GM11168 (cell line): ENCODE results near the gene TUSC7.

ENCODE experiments used
- in situ Hi-C: fragments of 300-500 bp; cut with MboI; formaldehyde crosslinking; loops from one replicate; pipeline ENCODE4 v1.12.0; 2022; ENCODE audit warnings: low sequenced_read_pairs; ENCODE audit not compliant: unreplicated experiment

The TUSC7 gene

GRCh38 chr3:116759316-116759715 is 49.7 kb downstream of the TUSC7 start:
- in situ Hi-C loops: loop anchor here (25.0 kb wide), 1 partner anchor 622 kb away; no protein-coding TSS in a partner anchor
